Fibroblast of lung (primary cell): ENCODE data around the gene SOX10. TPM values are rescaled to one million over a fixed set of nuclear protein-coding genes. Genes with fewer than 3 reads are reported as not detected.
A peak's percentile ranks its signal among the peaks of the same experiment; 100 is the strongest.

ENCODE experiments used
- DNase-seq, 2 donors: peaks; one replicate each; pipeline versions ENCODE4 v3.0.0 to v3.0.0-alpha.2; 2010; ENCODE audit warnings: low read depth in 2 of 2
- H2AFZ ChIP-seq: 2 replicates; pipeline ENCODE4 v1.5.1; 2012; ENCODE audit warnings: low read length, control low read depth, inconsistent platforms
- H3K27ac ChIP-seq: 2 replicates; pipeline ENCODE4 v1.5.1; 2011; ENCODE audit warnings: low read length, control low read depth; ENCODE audit not compliant: insufficient read depth
- H3K27me3 ChIP-seq: 2 replicates; pipeline ENCODE4 v1.5.1; 2011; ENCODE audit warnings: mild to moderate bottlenecking, low read length; ENCODE audit not compliant: control insufficient read depth, insufficient read depth
- H3K36me3 ChIP-seq: 2 replicates; pipeline ENCODE4 v1.5.1; 2011; ENCODE audit warnings: low read length; ENCODE audit not compliant: control insufficient read depth, insufficient read depth
- H3K4me1 ChIP-seq: 2 replicates; pipeline ENCODE4 v1.5.1; 2011; ENCODE audit warnings: low read length; ENCODE audit not compliant: control insufficient read depth, insufficient read depth; ENCODE audit errors: extremely low read depth
- H3K4me2 ChIP-seq: 2 replicates; pipeline ENCODE4 v1.5.1; 2011; ENCODE audit warnings: low read length, control low read depth; ENCODE audit not compliant: insufficient read depth; ENCODE audit errors: extremely low read depth
- H3K4me3 ChIP-seq, 4 experiments: fragments of 200-600 bp in 1 of 4; sonication (generic) in 1 of 4; replicated peaks in 1 of 4; 2 replicates each; pipeline ENCODE4 v1.5.1; 2011 to 2016; ENCODE audit warnings: low read length in 4 of 4, low read depth in 3 of 4, mild to moderate bottlenecking in 3 of 4, control low read depth in 2 of 4, inconsistent platforms in 1 of 4, mixed read lengths in 1 of 4; ENCODE audit not compliant: insufficient read depth in 1 of 4; ENCODE audit errors: control extremely low read depth in 1 of 4
- H3K79me2 ChIP-seq: 2 replicates; pipeline ENCODE4 v1.5.1; 2012; ENCODE audit warnings: mild to moderate bottlenecking, low read length, inconsistent platforms; ENCODE audit not compliant: control insufficient read depth, insufficient read depth
- H3K9ac ChIP-seq: 2 replicates; pipeline ENCODE4 v1.5.1; 2011; ENCODE audit warnings: mild to moderate bottlenecking, low read length, control low read depth; ENCODE audit not compliant: insufficient read depth
- H3K9me3 ChIP-seq: 2 replicates; pipeline ENCODE4 v1.5.1; 2012; ENCODE audit warnings: low read depth, low read length; ENCODE audit not compliant: control insufficient read depth, insufficient read depth
- H4K20me1 ChIP-seq: 2 replicates; pipeline ENCODE4 v1.5.1; 2011; ENCODE audit warnings: low read length; ENCODE audit not compliant: control insufficient read depth, insufficient read depth; ENCODE audit errors: extremely low read depth
- EZH2 ChIP-seq: IDR thresholded peaks from 2 replicates; pipeline ENCODE4 v1.5.1; 2012; ENCODE audit warnings: low read length, control low read depth, mild to moderate bottlenecking; ENCODE audit errors: missing control alignments
- polyA plus RNA-seq, 2 donors: library from polyadenylated mRNA; depleted of rRNA in 1 of 2; stranded (reverse) in 1 of 2; unstranded in 1 of 2; fragments of >200 nt; gene quantifications; 2 replicates each; pipeline ENCODE4 v1.2.1, GENCODE V29; 2011 to 2012; ENCODE audit warnings: missing spikeins in 1 of 2
- total RNA-seq: library from RNA; depleted of rRNA; stranded (reverse); fragments of >200 nt; gene quantifications from 2 replicates; pipeline ENCODE4 v1.2.1, GENCODE V29; 2014
- TF ChIP-seq, protein P1 (sequence below), 2 donors: IDR thresholded peaks in 1 of 2; conservative IDR thresholded peaks in 1 of 2; 1 replicate in 1 of 2; 2 replicates in 1 of 2; pipeline ENCODE4 v1.5.1; 2011 to 2012; ENCODE audit warnings: low read length in 2 of 2, control low read depth in 1 of 2, inconsistent platforms in 1 of 2, low read depth in 1 of 2, mild to moderate bottlenecking in 1 of 2

SOX10 gene
- total and polyA plus RNA-seq, 2 donors (not counting 1 experiment from before 2014, with no cell fraction given), result not detected

DNA sequence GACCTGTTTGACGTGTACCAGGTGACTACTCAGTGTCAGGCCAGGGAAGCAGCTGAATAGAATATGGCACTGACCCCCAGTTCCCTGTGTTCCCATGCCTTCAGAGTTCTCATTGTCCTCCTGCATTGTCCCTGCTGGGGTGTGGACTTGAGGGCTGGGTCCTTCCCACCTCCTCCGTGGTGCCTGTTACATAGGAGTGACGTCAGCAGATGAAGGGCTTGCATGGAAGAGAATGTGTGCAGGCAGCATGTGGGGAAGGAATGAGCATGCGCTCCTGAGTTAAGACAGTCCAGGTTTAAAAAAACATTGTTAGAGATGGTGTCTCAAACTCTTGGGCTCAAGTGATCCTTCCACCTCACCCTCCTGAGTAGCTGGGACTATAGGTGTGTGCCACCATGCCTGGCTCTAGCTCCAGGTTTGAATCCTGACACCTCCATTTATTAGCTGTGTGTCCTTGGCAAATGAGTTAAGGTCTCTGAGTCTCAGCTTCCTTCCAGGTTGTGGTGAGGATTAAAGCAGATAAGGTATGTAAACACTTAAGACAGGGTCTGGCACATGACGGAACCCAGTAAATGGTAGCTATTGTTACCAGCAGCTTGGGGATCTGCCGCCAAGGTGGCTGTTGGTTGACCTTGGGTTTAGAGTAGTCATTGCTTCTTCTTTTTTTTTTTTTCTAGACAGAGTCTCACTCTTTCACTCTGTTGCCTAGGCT lies 7.5 kb upstream of the SOX10 start:
- Histone ChIP-seq H2AFZ (no peak overlapping the region), H3K4me3 (no peak overlapping the region), H3K4me2 (no peak overlapping the region), H4K20me1 (no peaks in the 10 kb centered on the region), H3K9ac (no peak overlapping the region), H3K79me2 (no peaks in the 10 kb centered on the region), H3K36me3 (no peaks in the 10 kb centered on the region), H3K27me3 (no peaks in the 10 kb centered on the region), H3K9me3 (no peaks in the 10 kb centered on the region), H3K27ac (no peak overlapping the region), H3K4me1 (no peaks in the 10 kb centered on the region)
- DNase-seq, result no peak
- no peak for TF ChIP-seq EZH2
- TF ChIP-seq, protein P1, sequence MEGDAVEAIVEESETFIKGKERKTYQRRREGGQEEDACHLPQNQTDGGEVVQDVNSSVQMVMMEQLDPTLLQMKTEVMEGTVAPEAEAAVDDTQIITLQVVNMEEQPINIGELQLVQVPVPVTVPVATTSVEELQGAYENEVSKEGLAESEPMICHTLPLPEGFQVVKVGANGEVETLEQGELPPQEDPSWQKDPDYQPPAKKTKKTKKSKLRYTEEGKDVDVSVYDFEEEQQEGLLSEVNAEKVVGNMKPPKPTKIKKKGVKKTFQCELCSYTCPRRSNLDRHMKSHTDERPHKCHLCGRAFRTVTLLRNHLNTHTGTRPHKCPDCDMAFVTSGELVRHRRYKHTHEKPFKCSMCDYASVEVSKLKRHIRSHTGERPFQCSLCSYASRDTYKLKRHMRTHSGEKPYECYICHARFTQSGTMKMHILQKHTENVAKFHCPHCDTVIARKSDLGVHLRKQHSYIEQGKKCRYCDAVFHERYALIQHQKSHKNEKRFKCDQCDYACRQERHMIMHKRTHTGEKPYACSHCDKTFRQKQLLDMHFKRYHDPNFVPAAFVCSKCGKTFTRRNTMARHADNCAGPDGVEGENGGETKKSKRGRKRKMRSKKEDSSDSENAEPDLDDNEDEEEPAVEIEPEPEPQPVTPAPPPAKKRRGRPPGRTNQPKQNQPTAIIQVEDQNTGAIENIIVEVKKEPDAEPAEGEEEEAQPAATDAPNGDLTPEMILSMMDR (conservative IDR thresholded peaks at IDR 0.05 in 1 of 2, IDR thresholded peaks at IDR 0.05 in 1 of 2; ENCODE audit: low read depth in 1 of 2, low read length in 2 of 2), result no peak

- TF ChIP-seq EZH2, result no peak
- TF ChIP-seq, protein P1 (conservative IDR thresholded peaks at IDR 0.05 in 1 of 2, IDR thresholded peaks at IDR 0.05 in 1 of 2; ENCODE audit: low read depth in 1 of 2, low read length in 2 of 2), result no peak
- Histone ChIP-seq H3K36me3 (no peaks in the 10 kb centered on the region), H3K9ac (no peak overlapping the region), H3K27me3 (no peaks in the 10 kb centered on the region), H3K4me2 (no peak overlapping the region), H3K27ac (no peak overlapping the region), H3K4me3 (no peak overlapping the region), H2AFZ (no peak overlapping the region), H3K9me3 (no peaks in the 10 kb centered on the region), H3K4me1 (no peaks in the 10 kb centered on the region), H4K20me1 (no peaks in the 10 kb centered on the region), H3K79me2 (no peaks in the 10 kb centered on the region)
- DNase-seq, result no peak
Observed at GRCh38 chr22:37990862-37991261, 6.5 kb upstream of the SOX10 start.

GRCh38 chr22:37990301-37990700 lies 5.9 kb upstream of the SOX10 start:
- no peak overlapping the region for H3K9ac ChIP-seq
- peak in 1 of 2 donors; percentile 5 for DNase-seq
- no peaks in the 10 kb centered on the region for H3K79me2 ChIP-seq
- no peak overlapping the region for H3K4me3 ChIP-seq
- H2AFZ ChIP-seq, result no peak overlapping the region
- H3K4me1 ChIP-seq, result no peaks in the 10 kb centered on the region
- H3K9me3 ChIP-seq, result no peaks in the 10 kb centered on the region
- no peaks in the 10 kb centered on the region for H3K36me3 ChIP-seq
- no peak overlapping the region for H3K27ac ChIP-seq
- TF ChIP-seq, protein P1 (conservative IDR thresholded peaks at IDR 0.05 in 1 of 2, IDR thresholded peaks at IDR 0.05 in 1 of 2; ENCODE audit: low read depth in 1 of 2, low read length in 2 of 2), result no peak
- no peak for TF ChIP-seq EZH2
- no peak overlapping the region for H3K4me2 ChIP-seq
- H3K27me3 ChIP-seq, result no peaks in the 10 kb centered on the region
- H4K20me1 ChIP-seq, result no peaks in the 10 kb centered on the region
